Cerebellar cortex (tissue), 1 donor: Measurements from ENCODE around the gene FYCO1.

Experiments used
- DNase-seq: peaks from one replicate; pipeline ENCODE4 v3.0.0-alpha.2; 2015; ENCODE audit warnings: low spot score

Gene FYCO1

GRCh38 chr3:45915059-45915439, 80.6 kb downstream of the FYCO1 start:
- DNase-seq: no peak

GRCh38 chr3:45914362-45915058, 81.1 kb downstream of the FYCO1 start:
- DNase-seq: no peak

DNA sequence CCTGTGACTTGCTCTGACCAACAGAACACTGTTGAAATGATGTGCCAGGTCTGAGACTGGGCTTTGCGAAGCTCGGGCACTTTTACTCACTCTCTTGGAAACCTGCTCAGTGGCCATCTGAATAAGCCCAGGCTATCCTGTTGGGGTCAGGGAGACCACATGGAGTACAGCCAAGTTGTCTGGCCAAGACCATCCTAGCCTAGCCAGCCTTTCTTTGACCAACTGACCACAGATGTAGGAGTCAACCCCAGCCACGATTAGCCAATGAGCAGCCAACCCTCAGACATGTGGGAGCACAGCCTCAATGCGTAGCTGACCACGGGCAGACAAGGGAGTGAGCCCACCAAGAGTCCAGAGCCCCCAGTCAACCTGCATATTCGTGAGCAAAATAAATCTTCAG, 83.2 kb downstream of the FYCO1 start:
- DNase-seq: no peak

GRCh38 chr3:45911511-45912226, 84.0 kb downstream of the FYCO1 start:
- DNase-seq: peak; percentile 17

GRCh38 chr3:45910892-45911291, 84.7 kb downstream of the FYCO1 start:
- DNase-seq: peak; percentile 3

- no peak for DNase-seq
Observed at GRCh38 chr3:45909542-45909941, 86.1 kb downstream of the FYCO1 start.

DNA sequence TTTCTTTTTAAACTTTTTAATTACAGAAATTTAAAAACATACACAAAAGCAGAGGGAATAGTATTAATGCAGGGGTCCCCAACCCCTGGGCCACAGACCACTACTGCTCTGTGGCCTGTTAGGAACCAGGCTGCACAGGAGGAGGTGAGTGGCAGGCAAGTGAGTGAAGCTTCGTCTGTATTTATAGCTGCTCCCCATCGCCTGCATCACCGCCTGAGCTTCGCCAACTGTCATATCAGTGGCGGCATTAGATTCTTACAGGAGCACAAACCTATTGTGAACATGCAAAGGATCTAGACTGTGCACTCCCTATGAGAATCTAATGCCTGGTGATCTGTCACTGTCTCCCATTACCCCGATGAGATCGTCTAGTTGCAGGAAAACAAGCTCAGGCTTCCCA, 86.9 kb downstream of the FYCO1 start:
- DNase-seq: no peak

GRCh38 chr3:45907769-45908705, 87.6 kb downstream of the FYCO1 start:
- DNase-seq: no peak

- DNase-seq: peak; percentile 4
Observed at GRCh38 chr3:45906681-45907407, 88.8 kb downstream of the FYCO1 start.

DNA sequence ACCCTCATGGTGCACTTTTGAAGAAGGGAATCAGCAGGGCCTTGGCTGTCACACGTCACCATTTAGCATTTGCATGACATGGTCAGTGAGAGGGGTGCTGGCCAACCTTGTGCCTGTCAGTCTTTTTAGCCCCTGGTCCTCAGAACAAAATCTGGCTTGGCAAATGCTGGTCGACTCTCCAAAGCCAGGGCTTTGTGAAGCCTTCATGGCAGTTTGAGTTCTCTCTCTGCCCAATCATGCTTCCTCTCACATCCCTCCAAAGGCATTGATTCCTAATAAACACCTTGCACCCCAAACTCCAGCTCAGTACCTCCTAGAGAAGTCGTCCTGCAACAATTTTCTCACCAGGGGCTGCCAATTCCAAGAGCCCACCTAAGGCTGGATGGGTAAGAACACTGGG, 89.9 kb downstream of the FYCO1 start:
- no peak for DNase-seq

GRCh38 chr3:45904931-45905330, 90.7 kb downstream of the FYCO1 start:
- no peak for DNase-seq

- DNase-seq: no peak
Observed at GRCh38 chr3:45896956-45897355, 98.7 kb downstream of the FYCO1 start.

DNA sequence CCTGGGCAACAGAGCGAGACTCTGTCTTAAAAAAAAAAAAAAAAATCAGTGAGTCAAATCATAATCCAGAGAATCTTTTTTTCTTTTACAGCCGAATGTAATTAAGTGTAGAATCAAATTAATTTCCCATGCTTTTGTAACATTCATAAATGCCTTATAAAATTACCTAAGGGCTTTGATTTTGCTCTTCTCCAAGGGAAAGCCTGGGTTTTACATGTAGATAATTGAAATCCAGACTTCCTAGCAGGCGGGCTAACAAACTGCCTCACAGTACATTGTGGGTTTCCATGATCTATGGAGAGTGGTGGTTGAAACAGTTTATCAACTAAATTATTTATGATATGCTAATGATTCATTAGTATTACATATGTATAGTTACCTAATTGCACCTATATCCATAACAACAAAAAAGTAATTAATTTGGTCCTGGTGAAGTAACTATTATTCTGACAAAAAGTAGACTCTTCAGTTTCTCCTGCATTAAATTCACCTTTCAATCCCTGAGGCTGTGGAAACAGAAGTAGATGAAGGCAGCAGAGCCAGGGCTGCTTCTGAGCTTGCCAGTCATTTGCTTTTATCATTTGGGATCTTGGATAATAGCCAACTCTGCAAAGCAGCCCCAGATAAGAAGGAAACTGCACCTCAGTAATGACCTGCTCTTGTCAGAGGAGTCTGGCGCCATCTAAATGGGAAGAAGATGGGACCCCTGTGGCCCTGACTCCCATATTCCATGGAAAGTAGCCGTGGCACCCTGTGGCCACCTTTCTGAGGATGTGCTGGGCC, 99.7 kb downstream of the FYCO1 start:
- DNase-seq: no peak

DNA sequence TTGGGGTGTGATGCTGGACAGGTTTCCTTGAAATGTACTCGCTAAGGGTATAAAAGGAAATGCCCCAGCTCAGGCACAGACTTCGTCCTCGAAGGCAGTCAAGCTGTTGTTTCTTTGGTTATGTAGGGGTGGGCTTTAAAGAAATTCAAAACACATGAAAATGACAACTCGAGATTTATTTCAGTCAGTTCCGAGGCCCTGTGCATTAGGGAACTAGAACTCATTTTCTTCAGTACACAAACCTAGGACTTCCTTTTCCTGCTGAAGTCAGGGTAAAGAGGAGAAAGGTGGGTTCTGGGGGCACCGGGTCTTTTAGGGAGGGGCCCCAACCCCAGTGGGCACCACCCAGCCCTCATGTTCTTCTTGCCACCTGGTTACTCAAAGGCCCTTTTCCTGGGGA, 101.6 kb downstream of the FYCO1 start:
- no peak for DNase-seq

GRCh38 chr3:45892161-45892560, 103.5 kb downstream of the FYCO1 start:
- no peak for DNase-seq

- DNase-seq: no peak
Observed at GRCh38 chr3:45890405-45890804, 105.2 kb downstream of the FYCO1 start.

DNA sequence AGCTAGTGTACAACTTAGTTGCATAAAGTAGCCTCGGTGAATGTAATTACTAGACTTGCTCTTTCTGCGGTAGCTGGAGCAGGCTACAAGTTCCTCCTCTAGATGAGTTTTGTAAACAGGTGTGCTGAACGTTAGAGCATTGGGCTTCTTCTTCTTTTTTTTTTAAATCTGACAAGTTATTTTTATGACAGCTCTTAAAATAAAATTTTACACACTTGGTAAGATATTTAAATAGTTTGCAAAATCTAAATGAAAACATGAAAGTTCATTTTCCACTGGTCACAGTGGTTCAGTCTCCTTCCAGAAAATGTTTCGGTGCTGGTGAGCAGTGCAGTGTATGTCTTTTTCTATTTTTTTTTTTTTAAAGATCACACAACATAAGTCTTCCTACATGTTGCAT, 106.3 kb downstream of the FYCO1 start:
- DNase-seq: no peak

GRCh38 chr3:45887759-45888511, 107.7 kb downstream of the FYCO1 start:
- DNase-seq: no peak

DNA sequence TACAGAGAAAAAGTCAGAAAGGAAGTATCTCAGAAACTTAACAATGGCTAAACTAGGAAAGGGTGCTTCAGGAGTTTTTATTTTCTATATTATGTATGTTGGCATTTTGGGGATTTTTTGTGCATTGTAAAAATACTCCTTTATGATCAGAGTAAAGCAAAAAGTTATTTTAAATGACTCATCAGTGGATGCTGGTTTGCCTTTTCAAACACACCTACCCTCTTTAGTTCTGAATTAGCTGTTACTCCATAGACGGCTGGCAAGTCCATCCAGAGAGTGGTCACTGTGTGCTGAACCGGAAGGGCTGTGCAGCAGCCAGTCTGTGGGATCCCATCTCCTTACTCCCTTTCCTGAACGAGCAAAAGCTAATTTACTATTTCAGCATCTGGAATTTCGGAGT, 108.3 kb downstream of the FYCO1 start:
- no peak for DNase-seq

GRCh38 chr3:45885979-45886705, 109.5 kb downstream of the FYCO1 start, which contains the start of gene CCR9:
Gene CCR9, plus strand, starts transcription at chr3:45886543. Its CDS starts 8,391 bp downstream, at chr3:45894934.
- DNase-seq: no peak
